ENCODE results near the gene RBBP5. TPM values are rescaled to one million over a fixed set of nuclear protein-coding genes. Genes with fewer than 3 reads are reported as not detected.

RBBP5 gene
- total RNA-seq, 4 donors from 2014 or later: 4.9 to 33.7 (median 24.7) TPM

- TF ChIP-seq CTCF (IDR thresholded peaks at IDR 0.05) (no peak), POLR2A (IDR thresholded peaks at IDR 0.05) (no peak)
- intact Hi-C loops (cut with DNase I; ENCODE audit: low total_unique reads): no loop called here
Measured at GRCh38 chr1:205071801-205072200, 50.0 kb downstream of the RBBP5 start.

GRCh38 chr1:205071028-205071409, 50.8 kb downstream of the RBBP5 start:
- no peak for TF ChIP-seq CTCF (IDR thresholded peaks at IDR 0.05)
- Histone ChIP-seq H3K9me3 (no peaks in the 10 kb centered on the region), H3K27me3 (no peaks in the 10 kb centered on the region), H3K36me3 (no peaks in the 10 kb centered on the region), H3K4me3 (no peak overlapping the region), H3K27ac (no peak overlapping the region), H3K4me1 (no peaks in the 10 kb centered on the region)
- intact Hi-C loops (cut with DNase I; ENCODE audit: low total_unique reads): no loop called here
- DNase-seq: no peak

More at GRCh38 chr1:205071801-205072200, 50.0 kb downstream of the RBBP5 start:
- DNase-seq: no peak
- H3K9me3 ChIP-seq: no peaks in the 10 kb centered on the region
- no peaks in the 10 kb centered on the region for H3K4me1 ChIP-seq
- H3K27me3 ChIP-seq: no peaks in the 10 kb centered on the region
- no peaks in the 10 kb centered on the region for H3K36me3 ChIP-seq
- H3K4me3 ChIP-seq: no peak overlapping the region
- no peak overlapping the region for H3K27ac ChIP-seq

DNA sequence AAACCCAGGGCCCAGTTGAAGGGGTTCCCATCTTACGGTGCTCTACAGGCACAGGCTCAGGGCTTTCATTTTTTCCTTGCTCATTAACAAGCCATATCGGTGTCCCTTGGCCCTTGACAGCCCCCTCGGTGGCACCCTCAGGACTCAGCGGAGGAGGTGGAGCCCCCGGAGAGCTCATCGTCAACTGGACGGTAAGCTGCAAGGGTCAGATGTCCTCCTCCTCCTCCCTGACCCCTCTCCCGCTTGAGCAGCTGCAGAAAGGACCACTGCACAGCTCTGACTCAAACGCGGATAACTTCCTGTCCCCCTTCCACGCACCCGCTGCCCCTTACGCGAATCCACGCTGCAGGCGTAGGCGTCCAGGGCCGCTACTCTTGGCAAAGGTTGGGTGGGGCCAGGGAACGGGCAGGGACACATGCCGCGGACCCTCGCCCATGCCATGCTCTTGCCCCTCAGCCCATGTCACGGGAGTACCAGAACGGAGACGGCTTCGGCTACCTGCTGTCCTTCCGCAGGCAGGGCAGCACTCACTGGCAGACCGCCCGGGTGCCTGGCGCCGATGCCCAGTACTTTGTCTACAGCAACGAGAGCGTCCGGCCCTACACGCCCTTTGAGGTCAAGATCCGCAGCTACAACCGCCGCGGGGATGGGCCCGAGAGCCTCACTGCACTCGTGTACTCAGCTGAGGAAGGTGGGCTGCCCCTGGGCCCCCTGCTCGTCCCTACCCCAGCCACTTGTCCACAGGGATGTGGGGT, 52.2 kb downstream of the RBBP5 start:
- no peaks in the 10 kb centered on the region for H3K9me3 ChIP-seq
- no peak overlapping the region for H3K27ac ChIP-seq
- intact Hi-C loops (cut with DNase I; ENCODE audit: low total_unique reads): no loop called here
- peak in 1 of 2 donors; percentile 7 for DNase-seq
- H3K4me1 ChIP-seq: no peaks in the 10 kb centered on the region
- no peaks in the 10 kb centered on the region for H3K27me3 ChIP-seq
- TF ChIP-seq CTCF (IDR thresholded peaks at IDR 0.05) (no peak), POLR2A (IDR thresholded peaks at IDR 0.05) (no peak)
- no peak overlapping the region for H3K4me3 ChIP-seq
- no peaks in the 10 kb centered on the region for H3K36me3 ChIP-seq

- Histone ChIP-seq H3K27ac (no peak overlapping the region), H3K4me1 (no peaks in the 10 kb centered on the region), H3K9me3 (no peaks in the 10 kb centered on the region), H3K36me3 (no peaks in the 10 kb centered on the region), H3K27me3 (no peaks in the 10 kb centered on the region), H3K4me3 (no peak overlapping the region)
- no peak for DNase-seq
- intact Hi-C loops (cut with DNase I; ENCODE audit: low total_unique reads): no loop called here
- TF ChIP-seq POLR2A (IDR thresholded peaks at IDR 0.05) (no peak), CTCF (IDR thresholded peaks at IDR 0.05) (no peak)
Measured at GRCh38 chr1:205068457-205069040, 53.2 kb downstream of the RBBP5 start.

GRCh38 chr1:205068001-205068400, 53.8 kb downstream of the RBBP5 start:
- no peaks in the 10 kb centered on the region for H3K27me3 ChIP-seq
- H3K9me3 ChIP-seq: no peaks in the 10 kb centered on the region
- H3K36me3 ChIP-seq: no peaks in the 10 kb centered on the region
- H3K4me3 ChIP-seq: no peak overlapping the region
- no peak for DNase-seq
- no peak for TF ChIP-seq CTCF (IDR thresholded peaks at IDR 0.05)
- intact Hi-C loops (cut with DNase I; ENCODE audit: low total_unique reads): no loop called here
- H3K27ac ChIP-seq: no peak overlapping the region
- H3K4me1 ChIP-seq: no peaks in the 10 kb centered on the region

Measured in uterus (tissue), 4 donors.